ENCODE measurements around the gene RNF182.
"Not testable (repeated sequence)": the region's sequence is repeated elsewhere in the genome, so short reads cannot be mapped to it uniquely, and the experiment has no call there.

The RNF182 gene

DNA sequence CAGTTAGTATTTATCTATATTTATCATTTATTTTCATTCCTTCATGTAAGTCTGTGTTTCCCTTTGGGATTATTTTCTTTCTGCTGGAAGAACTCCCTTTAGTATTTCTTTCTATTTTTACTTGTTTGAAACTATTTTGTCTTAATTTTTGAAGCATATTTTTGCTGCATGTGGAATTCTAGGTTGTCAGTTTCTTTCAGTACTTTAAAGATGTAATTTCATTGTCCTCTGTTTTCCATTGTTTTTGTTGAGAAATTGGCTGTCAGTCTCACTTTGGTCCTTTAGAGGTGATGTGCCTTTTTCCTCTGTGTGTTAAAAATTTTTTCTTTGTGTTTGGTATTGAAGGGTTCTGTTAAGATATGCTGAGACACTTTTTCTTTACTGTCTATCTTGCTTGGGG is 17.1 kb downstream of the RNF182 start:
- H3K9ac ChIP-seq (ENCODE audit: low read length) = no peak overlapping the region
- H3K27me3 ChIP-seq (ENCODE audit: control insufficient read depth, insufficient read depth, low read length) = no peaks in the 10 kb centered on the region
- no peaks in the 10 kb centered on the region for H3K9me3 ChIP-seq (ENCODE audit: control insufficient read depth, low read length)
- no peaks in the 10 kb centered on the region for H3K36me3 ChIP-seq (ENCODE audit: control insufficient read depth, insufficient read depth, low read length)
- no peak overlapping the region for H3K4me3 ChIP-seq (ENCODE audit: low read length)
- no peaks in the 10 kb centered on the region for H3K4me1 ChIP-seq (ENCODE audit: control insufficient read depth, insufficient read depth, low read length)

DNA sequence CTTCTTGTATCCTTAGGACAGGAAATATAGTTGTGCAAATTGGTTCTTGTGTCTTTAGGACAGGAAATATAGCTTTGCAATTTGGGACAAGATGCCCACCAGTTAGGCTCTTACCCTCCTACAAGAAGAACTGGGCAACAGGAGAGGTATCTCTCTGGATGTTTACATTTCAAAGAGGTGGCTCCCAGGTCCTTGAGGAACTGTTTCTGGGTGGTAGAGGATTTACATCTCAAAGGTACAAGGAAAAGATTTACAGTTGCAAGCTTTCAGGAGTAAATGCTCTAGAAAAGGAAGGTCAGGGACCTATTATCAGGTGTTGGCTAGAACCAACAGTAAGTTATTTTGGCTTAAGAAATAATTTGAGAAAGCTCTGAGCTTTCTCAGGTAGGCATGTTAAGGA is 19.2 kb downstream of the RNF182 start:
- no peaks in the 10 kb centered on the region for H3K9me3 ChIP-seq (ENCODE audit: control insufficient read depth, low read length)
- no peak overlapping the region for H3K9ac ChIP-seq (ENCODE audit: low read length)
- H3K4me1 ChIP-seq (ENCODE audit: control insufficient read depth, insufficient read depth, low read length) = no peaks in the 10 kb centered on the region
- no peaks in the 10 kb centered on the region for H3K36me3 ChIP-seq (ENCODE audit: control insufficient read depth, insufficient read depth, low read length)
- H3K4me3 ChIP-seq (ENCODE audit: low read length) = no peak overlapping the region
- no peaks in the 10 kb centered on the region for H3K27me3 ChIP-seq (ENCODE audit: control insufficient read depth, insufficient read depth, low read length)

DNA sequence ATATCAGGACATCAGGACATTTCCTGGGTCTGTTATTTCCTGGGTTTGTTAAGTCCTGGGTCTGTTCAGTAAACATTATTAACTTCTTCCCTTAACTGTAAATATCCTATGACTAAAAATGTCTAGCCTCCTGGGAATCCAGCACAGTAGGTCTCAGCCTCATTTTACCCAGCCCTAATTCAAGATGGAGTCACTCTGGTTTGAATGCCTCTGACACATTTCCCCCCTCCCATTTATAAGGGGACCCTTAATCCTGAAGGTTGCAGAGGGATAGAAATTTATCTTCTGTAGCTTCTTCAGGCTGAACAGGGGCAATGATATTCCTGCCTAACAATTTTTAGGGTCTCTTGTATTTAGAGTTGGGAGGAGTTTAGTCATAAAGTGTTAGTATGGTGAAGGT is 21.8 kb downstream of the RNF182 start:
- Histone ChIP-seq H3K9ac (ENCODE audit: low read length) (no peak overlapping the region), H3K27me3 (ENCODE audit: control insufficient read depth, insufficient read depth, low read length) (no peaks in the 10 kb centered on the region), H3K4me1 (ENCODE audit: control insufficient read depth, insufficient read depth, low read length) (no peaks in the 10 kb centered on the region), H3K4me3 (ENCODE audit: low read length) (no peak overlapping the region), H3K9me3 (ENCODE audit: control insufficient read depth, low read length) (no peaks in the 10 kb centered on the region), H3K36me3 (ENCODE audit: control insufficient read depth, insufficient read depth, low read length) (no peaks in the 10 kb centered on the region)

DNA sequence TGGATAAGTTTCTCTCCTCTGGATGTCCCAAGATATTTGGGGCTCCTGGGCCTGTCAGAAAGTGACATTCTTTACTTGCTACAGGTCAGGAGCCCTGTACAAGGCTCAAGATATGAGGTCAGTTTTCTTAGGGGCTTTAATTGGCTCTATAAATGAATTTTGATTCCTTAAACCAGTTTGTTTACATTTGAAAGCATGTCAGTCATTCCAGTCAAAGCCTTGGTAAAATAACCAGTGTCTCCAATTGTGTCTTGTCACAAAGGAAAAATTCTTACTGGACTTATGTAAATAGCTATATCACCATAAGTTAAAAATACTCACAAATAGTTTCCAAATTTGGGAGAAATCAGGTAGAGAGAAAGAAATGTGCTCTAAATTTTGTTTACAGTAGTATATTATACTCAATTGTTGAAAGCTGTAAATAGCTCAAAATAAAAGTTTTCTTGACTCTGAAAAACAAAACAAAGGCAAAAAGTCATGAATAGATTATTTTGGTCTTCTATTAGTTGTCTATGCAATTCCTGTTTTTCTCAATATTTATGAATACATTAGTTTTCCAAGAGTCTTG is 22.9 kb downstream of the RNF182 start:
- H3K4me3 ChIP-seq (ENCODE audit: low read length) = no peak overlapping the region
- H3K9me3 ChIP-seq (ENCODE audit: control insufficient read depth, low read length) = no peaks in the 10 kb centered on the region
- no peak overlapping the region for H3K9ac ChIP-seq (ENCODE audit: low read length)
- no peaks in the 10 kb centered on the region for H3K36me3 ChIP-seq (ENCODE audit: control insufficient read depth, insufficient read depth, low read length)
- H3K4me1 ChIP-seq (ENCODE audit: control insufficient read depth, insufficient read depth, low read length) = no peaks in the 10 kb centered on the region
- peaks cover 4% of the 10 kb centered on the region for H3K27me3 ChIP-seq (ENCODE audit: control insufficient read depth, insufficient read depth, low read length)

DNA sequence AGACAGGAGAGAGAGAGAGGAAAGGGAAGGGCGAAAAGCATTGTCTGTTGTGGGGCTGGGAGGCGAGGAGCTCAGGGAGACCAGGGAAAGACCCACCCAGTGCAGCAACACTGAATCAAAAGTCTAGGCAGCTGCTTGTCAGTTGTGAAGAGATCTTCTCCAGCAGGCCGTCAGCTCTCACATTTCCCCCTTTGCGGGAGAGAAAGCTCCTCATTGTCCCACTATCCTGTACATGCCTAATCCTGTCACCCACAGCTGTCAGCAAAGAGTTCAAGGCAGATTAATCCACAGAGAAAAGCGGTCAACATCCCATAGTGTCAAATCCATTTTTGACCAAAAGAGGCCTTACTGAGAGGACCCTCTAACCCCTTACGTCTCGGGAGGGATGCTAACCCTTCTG is 27.3 kb downstream of the RNF182 start:
- no peaks in the 10 kb centered on the region for H3K9me3 ChIP-seq (ENCODE audit: control insufficient read depth, low read length)
- H3K4me1 ChIP-seq (ENCODE audit: control insufficient read depth, insufficient read depth, low read length) = no peaks in the 10 kb centered on the region
- no peaks in the 10 kb centered on the region for H3K36me3 ChIP-seq (ENCODE audit: control insufficient read depth, insufficient read depth, low read length)
- no peak overlapping the region for H3K9ac ChIP-seq (ENCODE audit: low read length)
- peaks cover 8% of the 10 kb centered on the region for H3K27me3 ChIP-seq (ENCODE audit: control insufficient read depth, insufficient read depth, low read length)
- no peak overlapping the region for H3K4me3 ChIP-seq (ENCODE audit: low read length)

DNA sequence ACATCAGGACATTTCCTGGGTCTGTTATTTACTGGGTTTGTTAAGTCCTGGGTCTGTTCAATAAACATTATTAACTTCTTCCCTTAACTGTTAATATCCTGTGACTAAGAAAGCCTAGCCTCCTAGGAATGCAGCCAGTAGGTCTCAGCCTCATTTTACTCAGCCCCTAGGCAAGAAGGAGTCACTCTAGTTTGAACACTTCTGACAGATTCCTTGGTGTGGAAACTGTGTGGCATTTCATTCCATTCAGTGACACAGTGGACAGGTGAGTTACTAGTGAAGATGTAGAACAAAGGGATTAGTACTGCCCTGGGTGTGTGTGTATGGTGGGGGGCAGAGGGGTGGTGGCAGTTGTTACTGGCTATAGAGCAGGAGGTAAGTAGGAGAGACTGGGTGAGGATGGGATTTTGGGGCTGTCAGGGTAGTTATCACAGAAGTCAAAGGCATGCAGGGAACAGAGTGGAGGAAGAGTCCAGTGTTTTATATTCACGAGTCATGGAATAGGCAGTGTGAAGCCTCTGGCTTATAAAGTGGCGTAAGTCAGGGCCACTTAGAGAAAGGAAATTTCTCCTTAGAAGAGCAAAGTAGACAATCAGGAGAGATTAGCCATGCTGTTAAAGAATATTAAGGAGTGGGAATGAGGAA is 28.4 kb downstream of the RNF182 start:
- H3K4me3 ChIP-seq (ENCODE audit: low read length) = no peak overlapping the region
- no peak overlapping the region for H3K9ac ChIP-seq (ENCODE audit: low read length)
- H3K36me3 ChIP-seq (ENCODE audit: control insufficient read depth, insufficient read depth, low read length) = no peaks in the 10 kb centered on the region
- H3K9me3 ChIP-seq (ENCODE audit: control insufficient read depth, low read length) = no peaks in the 10 kb centered on the region
- H3K4me1 ChIP-seq (ENCODE audit: control insufficient read depth, insufficient read depth, low read length) = no peaks in the 10 kb centered on the region
- peaks cover 8% of the 10 kb centered on the region for H3K27me3 ChIP-seq (ENCODE audit: control insufficient read depth, insufficient read depth, low read length)

DNA sequence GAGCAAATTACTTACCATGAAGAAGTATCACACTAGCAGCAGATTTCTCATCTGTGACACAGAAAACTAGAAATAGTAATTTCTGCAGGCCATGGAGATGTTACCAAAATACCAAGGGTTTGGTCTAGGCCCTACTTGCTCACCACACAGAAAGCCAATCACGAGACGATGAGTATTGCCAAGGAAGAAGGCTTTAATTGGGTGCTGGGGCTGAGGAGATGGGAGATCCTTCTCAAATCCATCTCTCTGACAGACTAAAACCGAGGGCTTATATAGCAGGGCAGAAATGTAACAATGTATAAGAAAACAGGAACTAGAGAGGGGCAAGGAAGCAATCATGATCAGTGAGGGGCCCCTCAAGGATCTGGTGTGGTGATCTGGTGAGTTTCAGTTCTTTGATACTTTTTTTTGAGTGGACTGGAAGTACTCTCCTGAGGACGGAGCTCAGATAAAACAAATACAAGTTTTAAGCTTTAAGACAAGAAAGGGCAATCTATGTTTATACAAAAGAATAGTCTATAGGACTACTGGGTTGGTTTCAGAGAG is 40.9 kb downstream of the RNF182 start:
- Histone ChIP-seq H3K4me3 (ENCODE audit: low read length) (no peak overlapping the region), H3K27me3 (ENCODE audit: control insufficient read depth, insufficient read depth, low read length) (peaks cover 5% of the 10 kb centered on the region), H3K9ac (ENCODE audit: low read length) (no peak overlapping the region), H3K9me3 (ENCODE audit: control insufficient read depth, low read length) (no peaks in the 10 kb centered on the region), H3K36me3 (ENCODE audit: control insufficient read depth, insufficient read depth, low read length) (no peaks in the 10 kb centered on the region), H3K4me1 (ENCODE audit: control insufficient read depth, insufficient read depth, low read length) (no peaks in the 10 kb centered on the region)

DNA sequence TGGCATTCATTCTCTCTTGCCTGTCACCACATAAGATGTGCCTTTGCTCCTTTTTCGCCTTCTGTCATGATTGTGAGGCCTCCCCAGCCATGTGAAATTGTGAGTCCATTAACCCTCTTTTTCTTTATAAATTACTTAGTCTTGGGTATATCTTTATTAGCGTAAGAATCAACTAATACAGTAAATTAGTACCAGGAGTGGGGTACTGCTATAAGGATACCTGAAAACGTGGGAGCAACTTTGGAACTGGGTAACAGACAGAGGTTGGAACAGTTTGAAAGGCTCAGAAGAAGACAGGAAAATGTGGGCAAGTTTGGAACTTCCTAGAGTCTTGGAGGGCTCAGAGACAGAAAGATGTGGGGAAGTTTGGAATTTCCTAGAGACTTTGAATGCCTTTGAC is 46.6 kb downstream of the RNF182 start:
- Histone ChIP-seq H3K9ac (ENCODE audit: low read length) (no peak overlapping the region), H3K9me3 (ENCODE audit: control insufficient read depth, low read length) (no peaks in the 10 kb centered on the region), H3K4me3 (ENCODE audit: low read length) (no peak overlapping the region), H3K4me1 (ENCODE audit: control insufficient read depth, insufficient read depth, low read length) (no peaks in the 10 kb centered on the region), H3K36me3 (ENCODE audit: control insufficient read depth, insufficient read depth, low read length) (no peaks in the 10 kb centered on the region), H3K27me3 (ENCODE audit: control insufficient read depth, insufficient read depth, low read length) (no peaks in the 10 kb centered on the region)

DNA sequence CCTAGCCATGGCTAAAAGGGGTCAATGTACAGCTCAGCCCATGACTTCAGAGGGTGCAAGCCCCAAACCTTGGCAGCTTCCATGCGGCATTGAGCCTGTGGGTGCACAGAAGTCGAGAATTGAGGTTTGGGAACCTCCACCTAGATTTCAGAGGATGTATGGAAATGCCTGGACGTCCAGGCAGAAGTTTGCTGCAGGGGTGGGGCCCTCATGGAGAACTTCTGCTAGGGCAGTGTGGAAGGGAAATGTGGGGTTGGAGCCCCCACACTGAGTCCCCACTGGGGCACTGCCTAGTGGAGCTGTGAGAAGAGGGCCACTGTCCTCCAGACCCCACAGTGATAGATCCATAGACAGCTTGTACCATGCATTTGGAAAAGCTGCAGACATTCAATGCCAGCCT is 47.9 kb downstream of the RNF182 start:
- H3K36me3 ChIP-seq (ENCODE audit: control insufficient read depth, insufficient read depth, low read length); H3K4me3 ChIP-seq (ENCODE audit: low read length); H3K4me1 ChIP-seq (ENCODE audit: control insufficient read depth, insufficient read depth, low read length); H3K9ac ChIP-seq (ENCODE audit: low read length); H3K9me3 ChIP-seq (ENCODE audit: control insufficient read depth, low read length); H3K27me3 ChIP-seq (ENCODE audit: control insufficient read depth, insufficient read depth, low read length): not testable (repeated sequence)

DNA sequence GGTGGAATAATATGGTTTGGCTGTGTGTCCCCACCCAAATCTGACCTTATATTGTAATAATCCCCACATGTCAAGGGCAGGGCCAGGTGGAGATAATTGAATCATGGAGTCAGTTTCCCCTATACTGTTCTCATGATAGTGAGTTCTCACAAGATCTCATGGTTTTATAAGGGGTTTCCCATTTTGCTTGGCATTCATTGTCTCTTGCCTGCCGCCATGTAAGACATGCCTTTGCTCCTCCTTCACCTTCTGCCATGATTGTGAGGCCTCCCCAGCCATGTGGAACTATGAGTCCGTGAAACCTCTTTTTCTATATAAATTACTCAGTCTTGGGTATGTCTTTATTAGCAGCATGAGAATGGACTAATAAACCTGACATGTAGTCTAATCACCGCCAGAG is 48.7 kb downstream of the RNF182 start:
- not testable (repeated sequence) for H3K4me3 ChIP-seq (ENCODE audit: low read length); H3K9me3 ChIP-seq (ENCODE audit: control insufficient read depth, low read length); H3K4me1 ChIP-seq (ENCODE audit: control insufficient read depth, insufficient read depth, low read length); H3K36me3 ChIP-seq (ENCODE audit: control insufficient read depth, insufficient read depth, low read length); H3K27me3 ChIP-seq (ENCODE audit: control insufficient read depth, insufficient read depth, low read length); H3K9ac ChIP-seq (ENCODE audit: low read length)

DNA sequence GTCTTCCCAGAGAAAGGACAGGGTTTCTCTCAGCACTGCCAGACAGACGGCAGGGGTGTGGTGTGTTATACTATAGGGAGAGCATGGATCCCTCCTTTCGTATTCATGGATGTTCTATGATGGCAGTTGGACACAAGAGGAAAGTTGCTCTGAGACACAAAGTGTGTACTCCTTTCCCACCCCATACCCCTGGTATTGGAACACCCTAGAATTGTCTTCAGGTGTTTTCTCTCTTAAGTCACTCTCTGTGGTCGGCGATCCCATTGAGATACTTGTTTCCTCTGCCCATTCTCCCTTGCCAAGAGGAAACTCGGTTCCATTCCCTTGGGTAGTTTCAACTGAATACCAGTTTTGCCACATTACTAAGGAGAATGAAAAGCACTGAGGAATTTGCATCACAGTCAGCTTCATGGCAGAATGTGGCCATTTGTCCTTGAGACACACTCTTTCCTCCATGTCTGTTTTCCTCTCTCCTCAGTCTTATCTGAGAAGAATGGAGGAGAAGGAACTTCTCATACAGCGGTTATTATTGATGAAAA is 53.4 kb downstream of the RNF182 start:
- no peaks in the 10 kb centered on the region for H3K27me3 ChIP-seq (ENCODE audit: control insufficient read depth, insufficient read depth, low read length)
- H3K9me3 ChIP-seq (ENCODE audit: control insufficient read depth, low read length) = no peaks in the 10 kb centered on the region
- H3K4me3 ChIP-seq (ENCODE audit: low read length) = no peak overlapping the region
- no peaks in the 10 kb centered on the region for H3K4me1 ChIP-seq (ENCODE audit: control insufficient read depth, insufficient read depth, low read length)
- H3K9ac ChIP-seq (ENCODE audit: low read length) = no peak overlapping the region
- no peaks in the 10 kb centered on the region for H3K36me3 ChIP-seq (ENCODE audit: control insufficient read depth, insufficient read depth, low read length)

DNA sequence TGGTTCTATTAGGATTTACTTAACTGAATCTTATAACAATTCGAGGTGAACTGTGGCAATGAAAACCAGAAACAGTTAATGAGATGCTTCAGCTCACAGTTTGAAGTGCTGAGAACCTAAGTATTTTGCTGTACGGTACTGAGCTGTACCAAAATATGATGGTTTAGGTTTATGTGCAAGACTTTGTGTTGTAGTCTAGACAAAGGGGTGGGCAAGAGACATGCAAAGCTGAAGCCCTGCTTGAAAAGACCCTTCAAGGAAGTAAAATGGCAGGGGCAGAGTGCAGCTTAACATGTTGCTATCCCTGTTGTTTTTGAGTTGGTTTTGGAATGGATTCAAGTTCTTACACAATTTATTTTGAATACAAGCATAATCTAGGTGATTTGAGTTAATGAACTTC is 54.0 kb downstream of the RNF182 start:
- H3K4me3 ChIP-seq (ENCODE audit: low read length) = no peak overlapping the region
- H3K36me3 ChIP-seq (ENCODE audit: control insufficient read depth, insufficient read depth, low read length) = no peaks in the 10 kb centered on the region
- H3K9me3 ChIP-seq (ENCODE audit: control insufficient read depth, low read length) = no peaks in the 10 kb centered on the region
- no peaks in the 10 kb centered on the region for H3K4me1 ChIP-seq (ENCODE audit: control insufficient read depth, insufficient read depth, low read length)
- H3K9ac ChIP-seq (ENCODE audit: low read length) = no peak overlapping the region
- no peaks in the 10 kb centered on the region for H3K27me3 ChIP-seq (ENCODE audit: control insufficient read depth, insufficient read depth, low read length)
